Measurements from ENCODE around the gene DENR. TPM values are rescaled to one million over a fixed set of nuclear protein-coding genes. Genes with fewer than 3 reads are reported as not detected.

Gene DENR
- total RNA-seq, 1 experiment from 2014 or later, result 68.7 TPM

DNA sequence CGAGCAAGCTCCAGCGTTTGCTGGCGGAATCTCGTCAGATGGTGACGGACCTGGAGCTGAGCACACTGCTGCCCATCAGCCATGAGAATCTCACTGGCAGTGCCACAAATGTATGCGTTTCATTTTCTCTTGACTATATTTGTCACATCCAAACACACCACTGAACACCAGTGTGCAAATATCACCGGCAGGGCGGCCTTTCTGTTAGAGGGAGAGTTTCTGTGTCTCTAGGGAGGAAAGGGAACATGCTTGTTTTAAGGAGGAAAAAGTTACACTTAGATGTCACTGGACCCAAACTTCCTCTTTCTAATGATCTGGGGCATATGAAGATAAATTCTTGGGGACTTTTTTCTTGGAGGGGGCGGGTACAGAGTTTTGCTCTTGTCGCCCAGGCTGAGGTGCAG is 60.7 kb downstream of the DENR start:
- TF ChIP-seq POLR2AphosphoS5 (IDR thresholded peaks at IDR 0.05; ENCODE audit: low read depth, low read length), result no peak
- TF ChIP-seq SIN3A (IDR thresholded peaks at IDR 0.05; ENCODE audit: borderline replicate concordance, insufficient read depth, low read depth, low read length), result no peak
- TF ChIP-seq, protein P1, sequence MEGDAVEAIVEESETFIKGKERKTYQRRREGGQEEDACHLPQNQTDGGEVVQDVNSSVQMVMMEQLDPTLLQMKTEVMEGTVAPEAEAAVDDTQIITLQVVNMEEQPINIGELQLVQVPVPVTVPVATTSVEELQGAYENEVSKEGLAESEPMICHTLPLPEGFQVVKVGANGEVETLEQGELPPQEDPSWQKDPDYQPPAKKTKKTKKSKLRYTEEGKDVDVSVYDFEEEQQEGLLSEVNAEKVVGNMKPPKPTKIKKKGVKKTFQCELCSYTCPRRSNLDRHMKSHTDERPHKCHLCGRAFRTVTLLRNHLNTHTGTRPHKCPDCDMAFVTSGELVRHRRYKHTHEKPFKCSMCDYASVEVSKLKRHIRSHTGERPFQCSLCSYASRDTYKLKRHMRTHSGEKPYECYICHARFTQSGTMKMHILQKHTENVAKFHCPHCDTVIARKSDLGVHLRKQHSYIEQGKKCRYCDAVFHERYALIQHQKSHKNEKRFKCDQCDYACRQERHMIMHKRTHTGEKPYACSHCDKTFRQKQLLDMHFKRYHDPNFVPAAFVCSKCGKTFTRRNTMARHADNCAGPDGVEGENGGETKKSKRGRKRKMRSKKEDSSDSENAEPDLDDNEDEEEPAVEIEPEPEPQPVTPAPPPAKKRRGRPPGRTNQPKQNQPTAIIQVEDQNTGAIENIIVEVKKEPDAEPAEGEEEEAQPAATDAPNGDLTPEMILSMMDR (IDR thresholded peaks at IDR 0.05), result no peak
- TF ChIP-seq TCF7L2 (IDR thresholded peaks at IDR 0.05; ENCODE audit: low read depth, low read length), result no peak
- in situ Hi-C loops (cut with HindIII; ENCODE audit: low pct_unique_long_range_greater_than_20kb, low sequenced_read_pairs) (no loop called here), intact Hi-C loops (cut with micrococcal nuclease; ENCODE audit: unreplicated experiment) (no loop called here)
- Histone ChIP-seq H3K9me3 (ENCODE audit: control insufficient read depth, insufficient read depth, low read depth, low read length) (no peaks in the 10 kb centered on the region), H3K4me3 (ENCODE audit: low read depth in 2 of 2, low read length in 2 of 2) (no peak overlapping the region), H3K27ac (ENCODE audit: low read length) (no peak overlapping the region), H3K4me1 (ENCODE audit: control insufficient read depth, insufficient read depth, low read length) (no peaks in the 10 kb centered on the region), H3K27me3 (ENCODE audit: control insufficient read depth, insufficient read depth, low read length) (no peaks in the 10 kb centered on the region), H3K36me3 (ENCODE audit: control insufficient read depth, insufficient read depth, low read length) (no peaks in the 10 kb centered on the region)
- DNase-seq (ENCODE audit: low read depth, low spot score), result no peak
- POLR2A ChIA-PET, result no interaction called here
- CTCF ChIA-PET, result interaction anchor here (0.7 kb wide), 1 partner anchor 396 kb away, joined by 3 read pairs; no protein-coding TSS in a partner anchor
- BruUV-seq (replicated peaks), result no TSS peak
- no peak for ATAC-seq

DNA sequence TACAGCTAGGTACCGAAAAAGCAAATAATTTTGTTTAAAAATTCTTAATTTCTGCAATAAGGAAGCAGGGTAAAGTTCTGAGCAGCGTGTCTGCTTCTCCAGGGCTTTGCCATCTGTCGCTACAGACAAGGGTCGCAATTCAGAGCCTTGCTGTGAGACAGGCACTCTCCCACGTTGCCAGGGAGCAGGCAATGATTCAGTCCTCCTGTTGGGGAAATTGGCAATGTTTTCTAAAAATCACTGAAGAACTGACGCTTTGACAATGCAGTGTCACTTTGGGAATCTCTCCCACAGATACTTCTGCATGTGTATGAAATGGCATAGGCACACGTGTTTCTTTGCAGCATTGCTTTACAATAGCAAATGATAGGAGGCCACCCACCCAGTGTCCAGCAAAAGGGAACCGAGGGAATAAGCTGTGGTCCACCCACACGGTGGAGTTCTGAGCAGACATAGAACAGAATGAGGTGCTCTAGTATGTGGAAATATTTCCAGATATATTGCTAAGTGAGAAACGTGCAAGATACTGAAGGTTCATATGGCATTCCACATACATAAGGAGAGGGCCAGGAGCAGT is 66.7 kb downstream of the DENR start:
- TF ChIP-seq, protein P1 (IDR thresholded peaks at IDR 0.05), result no peak
- TF ChIP-seq, protein P2, sequence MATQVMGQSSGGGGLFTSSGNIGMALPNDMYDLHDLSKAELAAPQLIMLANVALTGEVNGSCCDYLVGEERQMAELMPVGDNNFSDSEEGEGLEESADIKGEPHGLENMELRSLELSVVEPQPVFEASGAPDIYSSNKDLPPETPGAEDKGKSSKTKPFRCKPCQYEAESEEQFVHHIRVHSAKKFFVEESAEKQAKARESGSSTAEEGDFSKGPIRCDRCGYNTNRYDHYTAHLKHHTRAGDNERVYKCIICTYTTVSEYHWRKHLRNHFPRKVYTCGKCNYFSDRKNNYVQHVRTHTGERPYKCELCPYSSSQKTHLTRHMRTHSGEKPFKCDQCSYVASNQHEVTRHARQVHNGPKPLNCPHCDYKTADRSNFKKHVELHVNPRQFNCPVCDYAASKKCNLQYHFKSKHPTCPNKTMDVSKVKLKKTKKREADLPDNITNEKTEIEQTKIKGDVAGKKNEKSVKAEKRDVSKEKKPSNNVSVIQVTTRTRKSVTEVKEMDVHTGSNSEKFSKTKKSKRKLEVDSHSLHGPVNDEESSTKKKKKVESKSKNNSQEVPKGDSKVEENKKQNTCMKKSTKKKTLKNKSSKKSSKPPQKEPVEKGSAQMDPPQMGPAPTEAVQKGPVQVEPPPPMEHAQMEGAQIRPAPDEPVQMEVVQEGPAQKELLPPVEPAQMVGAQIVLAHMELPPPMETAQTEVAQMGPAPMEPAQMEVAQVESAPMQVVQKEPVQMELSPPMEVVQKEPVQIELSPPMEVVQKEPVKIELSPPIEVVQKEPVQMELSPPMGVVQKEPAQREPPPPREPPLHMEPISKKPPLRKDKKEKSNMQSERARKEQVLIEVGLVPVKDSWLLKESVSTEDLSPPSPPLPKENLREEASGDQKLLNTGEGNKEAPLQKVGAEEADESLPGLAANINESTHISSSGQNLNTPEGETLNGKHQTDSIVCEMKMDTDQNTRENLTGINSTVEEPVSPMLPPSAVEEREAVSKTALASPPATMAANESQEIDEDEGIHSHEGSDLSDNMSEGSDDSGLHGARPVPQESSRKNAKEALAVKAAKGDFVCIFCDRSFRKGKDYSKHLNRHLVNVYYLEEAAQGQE (IDR thresholded peaks at IDR 0.05; ENCODE audit: insufficient read depth in 1 of 2, low read depth in 2 of 2, low read length in 1 of 2), result no peak
- no peak for TF ChIP-seq POLR2AphosphoS5 (IDR thresholded peaks at IDR 0.05; ENCODE audit: low read depth, low read length)
- no peak for TF ChIP-seq SIN3A (IDR thresholded peaks at IDR 0.05; ENCODE audit: borderline replicate concordance, insufficient read depth, low read depth, low read length)
- no peak for TF ChIP-seq TCF7L2 (IDR thresholded peaks at IDR 0.05; ENCODE audit: low read depth, low read length)
- Histone ChIP-seq H3K4me1 (ENCODE audit: control insufficient read depth, insufficient read depth, low read length) (no peaks in the 10 kb centered on the region; the same call in 1 of the 2 replicates), H3K36me3 (ENCODE audit: control insufficient read depth, insufficient read depth, low read length) (no peaks in the 10 kb centered on the region), H3K27me3 (ENCODE audit: control insufficient read depth, insufficient read depth, low read length) (no peaks in the 10 kb centered on the region), H3K9me3 (ENCODE audit: control insufficient read depth, insufficient read depth, low read depth, low read length) (no peaks in the 10 kb centered on the region), H3K4me3 (ENCODE audit: low read depth in 2 of 2, low read length in 2 of 2) (no peak overlapping the region), H3K27ac (ENCODE audit: low read length) (no peak overlapping the region)
- in situ Hi-C loops (cut with HindIII; ENCODE audit: low pct_unique_long_range_greater_than_20kb, low sequenced_read_pairs), result no loop called here
- CTCF ChIA-PET, result no interaction called here
- intact Hi-C loops (cut with micrococcal nuclease; ENCODE audit: unreplicated experiment), result no loop called here
- POLR2A ChIA-PET, result no interaction called here
- ATAC-seq (no peak; the same call in 1 of the 2 replicates), DNase-seq (ENCODE audit: low read depth, low spot score) (no peak)
- BruUV-seq (replicated peaks), result no TSS peak
